Neural cell (in vitro differentiated cells): ENCODE data around the gene EPS8. TPM values are rescaled to one million over a fixed set of nuclear protein-coding genes. Genes with fewer than 3 reads are reported as not detected.

Experiments
- H2AFZ ChIP-seq: fragments of 200-600, 300-800 bp; sonication (generic), shearing (Covaris generic); 2 replicates; pipeline ENCODE4 v1.6.0; 2014; ENCODE audit warnings: low read depth, mild to moderate bottlenecking, antibody characterized with exemption, low read length, moderate library complexity
- H3F3A ChIP-seq: fragments of 200-600 bp; shearing (Covaris generic); 2 replicates; pipeline ENCODE4 v1.6.1; 2016; ENCODE audit warnings: mild to moderate bottlenecking, moderate library complexity, mixed read lengths, antibody characterized with exemption, low read length; ENCODE audit not compliant: insufficient read depth, poor library complexity, severe bottlenecking
- H3K27ac ChIP-seq: fragments of 200-600, 300-800 bp; sonication (generic), shearing (Covaris generic); 2 replicates; pipeline ENCODE4 v1.5.1; 2014; ENCODE audit warnings: mild to moderate bottlenecking, low read length, moderate library complexity
- H3K27me3 ChIP-seq: fragments of 300-800, 200-600 bp; sonication (generic), shearing (Covaris generic); 2 replicates; pipeline ENCODE4 v1.6.0; 2014; ENCODE audit warnings: mild to moderate bottlenecking, low read depth, low read length, moderate library complexity; ENCODE audit not compliant: insufficient read depth
- H3K36me3 ChIP-seq: fragments of 300-800, 200-600 bp; sonication (generic), shearing (Covaris generic); 2 replicates; pipeline ENCODE4 v1.5.1; 2014; ENCODE audit warnings: mild to moderate bottlenecking, antibody characterized with exemption, low read length, moderate library complexity; ENCODE audit not compliant: insufficient read depth
- H3K4me2 ChIP-seq: fragments of 300-800, 200-600 bp; sonication (generic), shearing (Covaris generic); 2 replicates; pipeline ENCODE4 v1.6.0; 2014; ENCODE audit warnings: mild to moderate bottlenecking, low read length
- H3K4me3 ChIP-seq: fragments of 300-800, 200-600 bp; sonication (generic), shearing (Covaris generic); 2 replicates; pipeline ENCODE4 v1.5.1; 2014; ENCODE audit warnings: mild to moderate bottlenecking, low read length, moderate library complexity
- H3K79me2 ChIP-seq: fragments of 200-600 bp; shearing (Covaris generic); replicated peaks from 2 replicates; pipeline ENCODE4 v1.6.0; 2014; ENCODE audit warnings: mild to moderate bottlenecking, low read length, moderate library complexity; ENCODE audit not compliant: insufficient read depth
- H3K9ac ChIP-seq: fragments of 300-800, 200-600 bp; sonication (generic), shearing (Covaris generic); 2 replicates; pipeline ENCODE4 v1.6.1; 2016; ENCODE audit warnings: mild to moderate bottlenecking, low read length, mixed read lengths
- H3K9me2 ChIP-seq: fragments of 200-600 bp; shearing (Covaris generic); 2 replicates; pipeline ENCODE4 v1.6.1; 2016; ENCODE audit warnings: mild to moderate bottlenecking, low read length, mixed read lengths; ENCODE audit not compliant: insufficient read depth
- H3K9me3 ChIP-seq: fragments of 200-600, 300-800 bp; sonication (generic), shearing (Covaris generic); 2 replicates; pipeline ENCODE4 v1.6.1; 2016; ENCODE audit warnings: mild to moderate bottlenecking, mixed run types, low read length, moderate library complexity, mixed read lengths
- H4K20me1 ChIP-seq: fragments of 200-600 bp; shearing (Covaris generic); 2 replicates; pipeline ENCODE4 v1.6.1; 2016; ENCODE audit warnings: mild to moderate bottlenecking, mixed run types; ENCODE audit not compliant: insufficient read depth
- CTCF ChIP-seq: fragments of 450-650 bp; IDR thresholded peaks from 2 replicates; pipeline ENCODE4 v1.5.1; 2014; ENCODE audit warnings: antibody characterized with exemption, mild to moderate bottlenecking, moderate library complexity; ENCODE audit not compliant: poor library complexity, severe bottlenecking
- EP300 ChIP-seq: fragments of 450-650 bp; conservative IDR thresholded peaks from 2 replicates; pipeline ENCODE4 v1.6.1; 2014; ENCODE audit warnings: antibody characterized with exemption, mild to moderate bottlenecking, moderate library complexity; ENCODE audit not compliant: poor library complexity, severe bottlenecking
- EZH2 ChIP-seq: fragments of 200-600, 300-800 bp; shearing (Covaris generic), sonication (generic); IDR thresholded peaks from 2 replicates; pipeline ENCODE4 v1.6.1; 2014; ENCODE audit warnings: antibody characterized with exemption, low read length, borderline replicate concordance, mild to moderate bottlenecking; ENCODE audit not compliant: insufficient read depth, poor library complexity, severe bottlenecking
- MXI1 ChIP-seq: fragments of 450-650 bp; conservative IDR thresholded peaks from 2 replicates; pipeline ENCODE4 v1.6.1; 2014; ENCODE audit warnings: antibody characterized with exemption, mild to moderate bottlenecking; ENCODE audit not compliant: poor library complexity, severe bottlenecking
- POLR2AphosphoS5 ChIP-seq: IDR thresholded peaks from 2 replicates; pipeline ENCODE4 v1.6.1; 2012
- RAD21 ChIP-seq: fragments of 450-650 bp; conservative IDR thresholded peaks from 2 replicates; pipeline ENCODE4 v1.6.1; 2014; ENCODE audit warnings: antibody characterized with exemption, mild to moderate bottlenecking, moderate library complexity
- REST ChIP-seq: IDR thresholded peaks from 2 replicates; pipeline ENCODE4 v1.6.1; 2012; ENCODE audit warnings: borderline replicate concordance
- SMC3 ChIP-seq: fragments of 450-650 bp; conservative IDR thresholded peaks from 2 replicates; pipeline ENCODE4 v1.6.1; 2014; ENCODE audit warnings: antibody characterized with exemption, mild to moderate bottlenecking, moderate library complexity; ENCODE audit not compliant: poor library complexity
- TAF1 ChIP-seq: IDR thresholded peaks from 2 replicates; pipeline ENCODE4 v1.6.1; 2012; ENCODE audit warnings: low read depth
- polyA plus RNA-seq: library from polyadenylated mRNA; depleted of rRNA; stranded (reverse); fragments of >200 nt; gene quantifications from 2 replicates; pipeline ENCODE4 v1.2.3, GENCODE V29; 2014

Gene EPS8
- polyA plus RNA-seq, 1 donor from 2014 or later: 12.2 TPM

DNA sequence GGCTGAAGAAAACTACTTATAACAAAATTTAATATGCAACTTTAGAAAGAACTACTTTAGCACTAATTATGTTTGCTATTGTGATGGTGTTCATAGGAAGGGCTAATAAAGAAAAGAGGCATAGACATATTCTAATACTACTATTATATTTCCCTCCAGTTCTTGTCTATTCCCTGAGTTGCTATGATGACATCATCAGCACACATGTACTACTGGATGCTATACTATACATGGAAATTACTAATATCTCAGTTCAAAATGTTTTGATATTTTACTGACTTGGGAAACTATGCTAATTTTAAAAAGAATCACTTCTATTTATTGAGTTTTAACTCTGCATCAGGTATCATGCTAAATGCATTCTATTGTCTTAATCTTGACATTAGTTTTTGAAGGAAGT, 101.6 kb downstream of the EPS8 start:
- Histone ChIP-seq H3K9me2 (no peaks in the 10 kb centered on the region), H3K36me3 (no peaks in the 10 kb centered on the region), H3K4me2 (no peak overlapping the region), H3K27me3 (no peaks in the 10 kb centered on the region), H3K4me3 (no peak overlapping the region), H2AFZ (no peak overlapping the region), H3K27ac (no peak overlapping the region), H4K20me1 (no peaks in the 10 kb centered on the region), H3K9me3 (no peaks in the 10 kb centered on the region), H3K79me2 (no peaks in the 10 kb centered on the region), H3F3A (no peaks in the 10 kb centered on the region), H3K9ac (no peak overlapping the region)
- TF ChIP-seq POLR2AphosphoS5 (no peak), MXI1 (no peak), SMC3 (no peak), EZH2 (no peak), RAD21 (no peak), EP300 (no peak), CTCF (no peak), TAF1 (no peak), REST (no peak)

DNA sequence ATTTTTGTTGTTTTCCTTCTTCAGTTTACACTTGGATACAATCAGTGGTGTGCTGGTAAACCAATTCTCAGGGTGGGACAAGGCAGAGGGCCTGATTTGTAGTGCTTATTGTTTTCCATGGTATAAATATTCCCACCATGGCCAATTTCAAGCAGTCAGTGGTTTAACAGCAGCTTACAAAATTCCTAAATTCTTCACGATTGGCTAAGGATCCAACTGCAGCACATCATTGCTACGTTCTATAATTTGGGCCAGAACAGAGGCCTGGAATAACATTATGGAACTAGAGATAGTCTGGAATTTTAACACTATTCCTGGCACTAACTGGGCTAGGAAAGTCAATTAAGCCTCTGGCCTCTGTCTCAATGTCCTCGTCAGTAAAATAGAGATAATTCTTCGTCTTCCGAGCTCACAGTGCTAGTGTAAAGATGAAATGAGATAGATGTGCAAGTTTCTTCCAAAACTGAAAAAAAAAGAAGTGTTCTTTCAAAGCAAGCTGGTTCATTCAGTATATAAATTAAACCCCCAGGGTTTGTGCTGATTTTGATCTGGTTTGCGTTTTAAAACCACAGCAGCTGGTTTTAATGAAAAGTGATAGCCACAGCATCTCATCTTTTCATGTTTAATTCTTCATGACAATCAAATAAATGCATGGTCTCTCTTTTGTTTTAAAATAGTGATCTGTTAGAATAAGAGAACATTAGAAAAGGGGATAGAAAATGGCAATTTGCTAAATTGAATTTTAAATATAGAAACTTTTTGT, 104.1 kb downstream of the EPS8 start:
- no peaks in the 10 kb centered on the region for H3K9me3 ChIP-seq
- no peak overlapping the region for H3K4me2 ChIP-seq
- TF ChIP-seq EP300 (no peak), REST (no peak), POLR2AphosphoS5 (no peak), CTCF (no peak), MXI1 (no peak), RAD21 (no peak), SMC3 (no peak), EZH2 (no peak), TAF1 (no peak)
- no peaks in the 10 kb centered on the region for H3K9me2 ChIP-seq
- no peaks in the 10 kb centered on the region for H3F3A ChIP-seq
- no peaks in the 10 kb centered on the region for H3K79me2 ChIP-seq
- H3K9ac ChIP-seq: no peak overlapping the region
- H2AFZ ChIP-seq: no peak overlapping the region
- no peaks in the 10 kb centered on the region for H3K36me3 ChIP-seq
- H3K27me3 ChIP-seq: no peaks in the 10 kb centered on the region
- no peak overlapping the region for H3K4me3 ChIP-seq
- no peak overlapping the region for H3K27ac ChIP-seq
- no peaks in the 10 kb centered on the region for H4K20me1 ChIP-seq
